Jurkat, Clone E6-1 (cell line): ENCODE results near the gene JHY.

Experiments used
- DNase-seq: peaks from one replicate; pipeline ENCODE4 v3.0.0-alpha.2; 2011; ENCODE audit warnings: low read depth, low spot score
- H3K4me3 ChIP-seq: 2 replicates; pipeline ENCODE4 v1.5.1; 2011; ENCODE audit warnings: mild to moderate bottlenecking, low read length, control low read depth, moderate library complexity

JHY gene

GRCh38 chr11:122984186-122985011, 101.8 kb downstream of the JHY start:
- no peak for DNase-seq
- no peak overlapping the region for H3K4me3 ChIP-seq

GRCh38 chr11:122995526-122995925, 113.0 kb downstream of the JHY start:
- H3K4me3 ChIP-seq, result no peak overlapping the region
- DNase-seq, result no peak

GRCh38 chr11:122998727-122999366, 116.3 kb downstream of the JHY start:
- H3K4me3 ChIP-seq, result no peak overlapping the region

GRCh38 chr11:123000721-123001120, 118.2 kb downstream of the JHY start:
- DNase-seq, result no peak
- H3K4me3 ChIP-seq, result no peak overlapping the region

More at GRCh38 chr11:122998727-122999366, 116.3 kb downstream of the JHY start:
- DNase-seq, result no peak

- DNase-seq, result no peak
- no peak overlapping the region for H3K4me3 ChIP-seq
Observed at GRCh38 chr11:123006860-123007542, 124.4 kb downstream of the JHY start.
